ENCODE measurements around the gene ZNF709. TPM values are rescaled to one million over a fixed set of nuclear protein-coding genes. Genes with fewer than 3 reads are reported as not detected.

The ZNF709 gene
- total RNA-seq: 1 to 10 TPM; 1.8 to 4.6 (median 2.4) TPM

- no peak for TF ChIP-seq CTCF (IDR thresholded peaks at IDR 0.05)
- peak; percentile 95 for ATAC-seq (ENCODE audit: low FRiP score)
- peak; percentile 93 for DNase-seq (ENCODE audit: low spot score)
These were observed at the start of gene ZNF709 for GRCh38 chr19:12484371-12485051. Gene ZNF709, minus strand, starts transcription at chr19:12484816. Its CDS starts 159 bp downstream, at chr19:12484657.

- no peak for DNase-seq (ENCODE audit: low spot score)
- no peak for TF ChIP-seq CTCF (IDR thresholded peaks at IDR 0.05)
- ATAC-seq (ENCODE audit: low FRiP score): no peak
These were observed 42.6 kb upstream of the ZNF709 start for GRCh38 chr19:12527034-12527836.

GRCh38 chr19:12526542-12526941 is 41.9 kb upstream of the ZNF709 start:
- no peak for TF ChIP-seq CTCF (IDR thresholded peaks at IDR 0.05)
- ATAC-seq (ENCODE audit: low FRiP score) (no peak), DNase-seq (ENCODE audit: low spot score) (no peak)

GRCh38 chr19:12521996-12522395 is 37.4 kb upstream of the ZNF709 start:
- no peak for ATAC-seq (ENCODE audit: low FRiP score)
- DNase-seq (ENCODE audit: low spot score): no peak
- no peak for TF ChIP-seq CTCF (IDR thresholded peaks at IDR 0.05)

- ATAC-seq (ENCODE audit: low FRiP score) (no peak), DNase-seq (ENCODE audit: low spot score) (no peak)
These were observed 29.0 kb upstream of the ZNF709 start for GRCh38 chr19:12513531-12514061.

GRCh38 chr19:12497032-12497431 is 12.4 kb upstream of the ZNF709 start:
- DNase-seq (ENCODE audit: low spot score) (no peak), ATAC-seq (ENCODE audit: low FRiP score) (no peak)
- TF ChIP-seq CTCF (IDR thresholded peaks at IDR 0.05): no peak

More at GRCh38 chr19:12513531-12514061, 29.0 kb upstream of the ZNF709 start:
- TF ChIP-seq CTCF (IDR thresholded peaks at IDR 0.05): no peak
